ENCODE data around the gene CD22.

DNA sequence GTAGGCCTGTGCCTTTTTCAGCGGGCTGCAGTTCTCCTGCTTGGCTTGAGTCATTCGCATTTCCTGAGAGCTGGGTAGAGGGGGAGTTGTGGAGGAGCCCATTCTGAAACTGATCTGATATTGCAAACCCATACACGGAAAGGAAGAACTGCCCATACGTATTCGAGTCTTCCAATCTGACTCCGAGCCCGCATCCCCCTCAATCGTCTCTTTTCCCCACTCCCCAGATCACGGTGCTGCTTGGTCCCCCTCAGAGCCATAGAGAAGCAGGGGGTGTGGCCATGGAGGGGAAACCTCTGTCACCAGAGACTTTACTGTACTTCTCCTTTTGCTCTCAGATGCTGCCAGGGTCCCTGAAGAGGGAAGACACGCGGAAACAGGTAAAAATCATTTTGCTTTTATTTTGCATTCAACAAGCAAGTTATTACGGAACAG is at the start of gene CD22:
- TF ChIP-seq POLR2AphosphoS5 (IDR thresholded peaks at IDR 0.05) (no peak), POLR2A (IDR thresholded peaks at IDR 0.05) (no peak)

Data from upper lobe of left lung (tissue), 4 donors.